HepG2 (cell line): Measurements from ENCODE around the gene SIK3.

ENCODE experiments used
- EP300 ChIP-seq, 3 experiments: sonication (generic) in 1 of 3; formaldehyde crosslinking in 1 of 3; IDR thresholded peaks; 2 replicates each; pipeline versions ENCODE4 v1.5.1 to v1.6.1; 2011 to 2020; ENCODE audit warnings: low read depth in 2 of 3, low read length in 2 of 3, borderline replicate concordance in 1 of 3, improper control_type of control experiment in 1 of 3, mild to moderate bottlenecking in 1 of 3, missing genetic modification reagents in 1 of 3, moderate library complexity in 1 of 3
- HMGXB3 ChIP-seq: sonication (generic); formaldehyde crosslinking; IDR thresholded peaks from 2 replicates; pipeline ENCODE4 v1.4.0; 2020; ENCODE audit warnings: missing genetic modification reagents, borderline replicate concordance
- ZUFSP ChIP-seq: sonication (generic); formaldehyde crosslinking; IDR thresholded peaks from 2 replicates; pipeline ENCODE4 v1.9.0; 2021; ENCODE audit warnings: missing genetic modification reagents, mild to moderate bottlenecking, borderline replicate concordance

GRCh38 chr11:117066959-117067358 lies 31.3 kb downstream of the SIK3 start:
- TF ChIP-seq ZUFSP (CRISPR knock-in tag) (no peak), HMGXB3 (CRISPR knock-in tag) (no peak), EP300 (IDR thresholded peaks at IDR 0.05; ENCODE audit: low read depth in 2 of 2, low read length in 2 of 2) (no peak), EP300 (CRISPR knock-in tag; IDR thresholded peaks at IDR 0.05; ENCODE audit: borderline replicate concordance) (no peak)
